Measurements from ENCODE around the gene CHAMP1.

DNA sequence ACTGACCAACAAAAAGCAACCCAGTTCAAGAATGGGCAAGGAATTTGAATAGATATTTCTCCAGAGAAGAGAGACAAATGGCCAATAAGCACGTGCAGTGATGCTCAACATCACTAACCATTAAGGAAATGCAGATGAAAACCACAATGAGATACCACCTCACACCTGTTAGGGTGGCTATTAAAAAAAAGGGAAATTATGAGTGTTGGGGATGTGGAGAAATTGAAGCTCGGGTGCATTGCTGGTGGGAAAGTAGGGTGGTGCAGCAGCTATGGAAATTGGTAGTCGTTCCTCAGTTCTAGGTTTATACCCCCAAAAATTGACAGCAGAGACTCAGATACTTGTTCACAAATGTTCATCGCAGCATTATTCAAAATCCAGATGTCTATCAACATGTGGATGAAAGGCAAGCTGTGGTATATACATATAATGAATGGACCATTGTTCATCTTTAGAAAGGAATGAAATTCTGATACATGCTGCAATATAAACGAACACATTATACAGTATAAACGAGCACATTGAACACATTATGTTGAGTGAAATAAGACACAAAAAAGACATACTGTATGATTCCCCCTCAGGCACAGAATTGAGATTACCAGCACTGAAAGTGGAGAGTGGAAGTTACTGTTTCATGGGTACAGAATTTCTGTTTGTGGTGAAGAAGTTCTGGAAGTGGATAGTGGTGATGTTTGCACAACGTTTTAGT, 927 bp downstream of the CHAMP1 start:
- TF ChIP-seq YY1 (IDR thresholded peaks at IDR 0.05; ENCODE audit: low read depth) (no peak), EGR1 (IDR thresholded peaks at IDR 0.05) (no peak)
- TF ChIP-seq, protein P1, sequence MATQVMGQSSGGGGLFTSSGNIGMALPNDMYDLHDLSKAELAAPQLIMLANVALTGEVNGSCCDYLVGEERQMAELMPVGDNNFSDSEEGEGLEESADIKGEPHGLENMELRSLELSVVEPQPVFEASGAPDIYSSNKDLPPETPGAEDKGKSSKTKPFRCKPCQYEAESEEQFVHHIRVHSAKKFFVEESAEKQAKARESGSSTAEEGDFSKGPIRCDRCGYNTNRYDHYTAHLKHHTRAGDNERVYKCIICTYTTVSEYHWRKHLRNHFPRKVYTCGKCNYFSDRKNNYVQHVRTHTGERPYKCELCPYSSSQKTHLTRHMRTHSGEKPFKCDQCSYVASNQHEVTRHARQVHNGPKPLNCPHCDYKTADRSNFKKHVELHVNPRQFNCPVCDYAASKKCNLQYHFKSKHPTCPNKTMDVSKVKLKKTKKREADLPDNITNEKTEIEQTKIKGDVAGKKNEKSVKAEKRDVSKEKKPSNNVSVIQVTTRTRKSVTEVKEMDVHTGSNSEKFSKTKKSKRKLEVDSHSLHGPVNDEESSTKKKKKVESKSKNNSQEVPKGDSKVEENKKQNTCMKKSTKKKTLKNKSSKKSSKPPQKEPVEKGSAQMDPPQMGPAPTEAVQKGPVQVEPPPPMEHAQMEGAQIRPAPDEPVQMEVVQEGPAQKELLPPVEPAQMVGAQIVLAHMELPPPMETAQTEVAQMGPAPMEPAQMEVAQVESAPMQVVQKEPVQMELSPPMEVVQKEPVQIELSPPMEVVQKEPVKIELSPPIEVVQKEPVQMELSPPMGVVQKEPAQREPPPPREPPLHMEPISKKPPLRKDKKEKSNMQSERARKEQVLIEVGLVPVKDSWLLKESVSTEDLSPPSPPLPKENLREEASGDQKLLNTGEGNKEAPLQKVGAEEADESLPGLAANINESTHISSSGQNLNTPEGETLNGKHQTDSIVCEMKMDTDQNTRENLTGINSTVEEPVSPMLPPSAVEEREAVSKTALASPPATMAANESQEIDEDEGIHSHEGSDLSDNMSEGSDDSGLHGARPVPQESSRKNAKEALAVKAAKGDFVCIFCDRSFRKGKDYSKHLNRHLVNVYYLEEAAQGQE (IDR thresholded peaks at IDR 0.05; ENCODE audit: low read depth), result no peak

Data from Ishikawa (cell line).